ENCODE results near the gene MMP25. TPM values are rescaled to one million over a fixed set of nuclear protein-coding genes. Genes with fewer than 3 reads are reported as not detected.

MMP25 gene
- total RNA-seq, 2 experiments from 2014 or later: 0.42 to 0.80 TPM

GRCh38 chr16:3057181-3058138, 11.1 kb downstream of the MMP25 start:
- Histone ChIP-seq H3K9me3 (ENCODE audit: control insufficient read depth in 1 of 2, insufficient read depth in 1 of 2, low read length in 2 of 2) (no peaks in the 10 kb centered on the region), H3K27ac (ENCODE audit: low read depth in 1 of 2, low read length in 2 of 2) (no peak overlapping the region), H3K27me3 (ENCODE audit: control insufficient read depth in 1 of 2, insufficient read depth in 2 of 2, low read length in 2 of 2) (no peaks in the 10 kb centered on the region), H3K4me1 (ENCODE audit: insufficient read depth, low read length) (peaks cover 71% of the 10 kb centered on the region), H3K4me3 (ENCODE audit: low read length) (peak overlapping the region; percentile 87), H3K36me3 (ENCODE audit: insufficient read depth, low read length) (peaks cover 3% of the 10 kb centered on the region)
- no peak for TF ChIP-seq CTCF (IDR thresholded peaks at IDR 0.05)
- H3K4me3 Mint-ChIP-seq: peak overlapping the region; percentile 70
- H3K4me1 Mint-ChIP-seq (ENCODE audit: low read depth): peaks cover 50% of the 10 kb centered on the region
- ATAC-seq (ENCODE audit: poor library complexity) (no peak), DNase-seq (peak in 1 of 14 experiments; percentile 36)
- no peaks in the 10 kb centered on the region for H3K9me3 Mint-ChIP-seq
- CTCF ChIA-PET: interaction anchor here (0.9 to 3.1 kb wide), 7 partner anchors 26 to 101 kb away, joined by 3 to 62 read pairs (median 9); partner anchors contain the start of gene ZNF213
- H3K27me3 Mint-ChIP-seq: no peaks in the 10 kb centered on the region
- POLR2A ChIA-PET: interaction anchor here (0.9 to 5.4 kb wide), 5 partner anchors 17 to 72 kb away, joined by 4 to 70 read pairs (median 4); no protein-coding TSS in a partner anchor
- intact Hi-C loops (cut with DNase I, micrococcal nuclease): loop anchor here (2.0 to 5.0 kb wide), 4 partner anchors 43 to 109 kb away; no protein-coding TSS in a partner anchor
- peaks cover 25% of the 10 kb centered on the region for H3K36me3 Mint-ChIP-seq (ENCODE audit: low read depth)
- H3K27ac Mint-ChIP-seq: peak overlapping the region; percentile 61

- H3K9me3 Mint-ChIP-seq: no peaks in the 10 kb centered on the region
- Histone ChIP-seq H3K36me3 (ENCODE audit: insufficient read depth, low read length) (peaks cover 3% of the 10 kb centered on the region), H3K4me1 (ENCODE audit: insufficient read depth, low read length) (peaks cover 76% of the 10 kb centered on the region), H3K9me3 (ENCODE audit: control insufficient read depth in 1 of 2, insufficient read depth in 1 of 2, low read length in 2 of 2) (no peaks in the 10 kb centered on the region), H3K27me3 (ENCODE audit: control insufficient read depth in 1 of 2, insufficient read depth in 2 of 2, low read length in 2 of 2) (no peaks in the 10 kb centered on the region), H3K27ac (ENCODE audit: low read depth in 1 of 2, low read length in 2 of 2) (peak overlapping the region; percentile 72 to 74), H3K4me3 (ENCODE audit: low read length) (peak overlapping the region; percentile 87)
- POLR2A ChIA-PET: interaction anchor here (0.6 to 5.4 kb wide), 16 partner anchors 10 to 110 kb away, joined by 3 to 70 read pairs (median 4); partner anchors contain the start of genes ZNF205 and ZNF213
- intact Hi-C loops (cut with DNase I, micrococcal nuclease): loop anchor here (1.0 to 5.0 kb wide), 6 partner anchors 36 to 108 kb away; no protein-coding TSS in a partner anchor
- CTCF ChIA-PET: interaction anchor here (0.7 to 3.1 kb wide), 24 partner anchors 10 to 225 kb away, joined by 3 to 62 read pairs (median 5); partner anchors contain the start of genes TNFRSF12A and ZNF213
- H3K27me3 Mint-ChIP-seq: no peaks in the 10 kb centered on the region
- peak overlapping the region; percentile 95 for H3K4me3 Mint-ChIP-seq
- no peak for TF ChIP-seq CTCF (IDR thresholded peaks at IDR 0.05)
- DNase-seq (peak in 12 of 14 experiments; percentile 36 to 80 (median 51)), ATAC-seq (ENCODE audit: poor library complexity) (peak; percentile 59)
- H3K36me3 Mint-ChIP-seq (ENCODE audit: low read depth): peaks cover 25% of the 10 kb centered on the region
- peak overlapping the region; percentile 61 for H3K27ac Mint-ChIP-seq
- H3K4me1 Mint-ChIP-seq (ENCODE audit: low read depth): peaks cover 59% of the 10 kb centered on the region
Measured at GRCh38 chr16:3058139-3059030, 12.0 kb downstream of the MMP25 start.
